HG02981 (cell line): ENCODE results near the gene MACROD2.
"Not testable (repeated sequence)": the region's sequence is repeated elsewhere in the genome, so short reads cannot be mapped to it uniquely, and the experiment has no call there.

Source experiments
- ATAC-seq: cut with Tn5 transposase; IDR thresholded peaks from one replicate; pipeline ENCODE4 v1.9.1; 2021; ENCODE audit warnings: mild to moderate bottlenecking, moderate library complexity; ENCODE audit not compliant: unreplicated experiment

MACROD2 gene

DNA sequence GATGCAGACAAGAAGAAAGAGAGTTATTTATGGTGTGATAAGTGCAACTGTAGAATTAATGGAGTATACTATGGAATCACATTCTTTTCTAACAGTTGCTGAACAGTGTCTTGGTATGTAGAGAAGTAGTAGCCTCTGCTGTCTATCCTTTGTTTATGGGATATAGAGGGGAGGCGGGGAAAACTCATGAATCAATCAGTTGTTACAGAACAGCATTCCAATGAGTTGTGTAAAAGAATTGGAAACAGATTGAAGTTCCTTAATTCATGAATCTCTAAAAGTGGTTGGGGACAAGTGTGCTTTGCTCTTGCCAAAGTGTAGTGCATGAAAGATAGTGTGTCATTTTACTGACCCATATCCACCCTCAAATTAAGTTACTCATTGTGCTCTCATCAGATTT lies 264.4 kb downstream of the MACROD2 start:
- no peak for ATAC-seq

DNA sequence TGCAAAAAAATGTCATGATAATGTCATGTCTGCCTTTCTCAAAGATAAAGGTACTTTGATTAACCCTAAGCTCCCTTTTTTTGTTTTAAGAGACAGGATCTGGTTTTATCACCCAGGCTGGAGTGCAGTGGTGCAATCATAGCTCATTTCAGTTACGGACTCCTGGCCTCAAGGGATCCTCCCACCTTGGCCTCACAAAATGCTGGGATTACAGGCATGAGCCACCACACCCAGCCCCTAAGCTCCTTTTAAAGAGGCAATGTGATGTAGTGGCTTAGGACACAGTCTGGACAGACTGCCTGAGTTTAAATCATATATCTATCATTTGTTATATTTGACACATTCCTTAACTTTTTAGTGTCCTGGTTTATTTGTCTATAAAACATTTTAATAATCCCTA lies 265.1 kb downstream of the MACROD2 start:
- no peak for ATAC-seq

DNA sequence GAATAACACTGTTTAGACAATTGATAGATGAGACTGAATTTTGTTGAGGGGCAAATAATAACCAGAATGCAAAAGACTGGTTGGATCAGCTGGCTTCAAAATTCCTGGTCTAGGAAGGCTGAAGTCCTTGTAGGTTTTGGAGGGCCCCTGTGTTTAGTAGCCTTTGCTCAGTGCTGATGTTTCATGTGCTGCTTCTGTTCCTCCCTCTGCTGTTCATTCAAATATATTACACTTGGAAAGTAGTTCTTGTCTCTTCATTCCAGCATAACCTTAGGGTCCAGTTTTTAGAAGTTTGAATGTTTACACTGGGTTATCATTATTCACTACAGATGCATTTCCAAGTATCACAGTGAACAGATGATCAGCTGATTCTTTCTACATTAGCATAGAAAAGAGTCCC lies 269.6 kb downstream of the MACROD2 start:
- no peak for ATAC-seq

DNA sequence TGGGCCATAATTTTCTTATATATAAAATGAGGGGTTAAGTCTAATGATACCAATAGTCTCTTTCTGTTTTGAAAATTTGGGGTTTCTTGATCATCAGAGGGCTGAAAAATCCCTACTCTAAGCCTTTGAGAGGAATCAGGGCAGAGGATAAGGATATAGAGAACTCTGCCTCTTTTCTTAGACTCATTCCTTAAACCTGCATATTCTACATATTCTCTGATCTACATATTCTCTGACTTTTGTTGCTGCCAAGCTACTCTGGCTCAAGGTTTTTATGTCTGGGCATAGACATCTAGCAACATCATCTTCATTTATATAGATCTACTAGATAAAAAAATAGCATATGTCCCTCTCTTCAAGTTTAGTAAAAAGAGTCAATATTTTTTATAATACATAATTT lies 270.9 kb downstream of the MACROD2 start:
- ATAC-seq: no peak

DNA sequence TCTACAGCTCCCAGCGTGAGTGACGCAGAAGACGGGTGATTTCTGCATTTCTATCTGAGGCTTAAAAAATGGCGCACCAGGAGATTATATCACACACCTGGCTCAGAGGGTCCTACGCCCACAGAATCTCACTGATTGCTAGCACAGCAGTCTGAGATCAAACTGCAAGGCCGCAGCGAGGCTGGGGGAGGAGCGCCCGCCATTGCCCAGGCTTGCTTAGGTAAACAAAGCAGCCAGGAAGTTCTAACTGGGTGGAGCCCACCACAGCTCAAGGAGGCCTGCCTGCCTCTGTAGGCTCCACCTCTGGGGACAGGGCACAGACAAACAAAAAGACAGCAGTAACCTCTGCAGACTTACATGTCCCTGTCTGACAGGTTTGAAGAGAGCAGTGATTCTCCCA lies 275.4 kb downstream of the MACROD2 start:
- ATAC-seq: not testable (repeated sequence)

DNA sequence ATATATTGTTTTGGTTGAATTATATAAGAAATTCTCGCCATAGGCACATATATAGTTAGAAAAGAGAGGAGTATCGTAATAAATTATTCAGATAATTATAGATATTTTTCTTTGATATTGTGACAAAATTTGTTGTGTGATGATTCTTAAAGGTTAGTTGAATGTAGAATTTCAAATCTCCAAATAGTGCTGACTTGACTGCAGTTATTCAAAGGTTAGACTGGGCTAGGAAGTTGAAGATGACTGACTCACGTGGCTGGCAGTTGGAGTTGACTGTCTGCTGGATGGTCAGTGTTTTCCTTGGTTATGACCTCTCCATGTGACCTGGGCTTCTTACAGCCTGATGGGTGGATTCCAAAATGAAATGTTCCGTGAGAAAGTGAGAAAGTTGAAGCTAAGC lies 286.8 kb downstream of the MACROD2 start:
- no peak for ATAC-seq

DNA sequence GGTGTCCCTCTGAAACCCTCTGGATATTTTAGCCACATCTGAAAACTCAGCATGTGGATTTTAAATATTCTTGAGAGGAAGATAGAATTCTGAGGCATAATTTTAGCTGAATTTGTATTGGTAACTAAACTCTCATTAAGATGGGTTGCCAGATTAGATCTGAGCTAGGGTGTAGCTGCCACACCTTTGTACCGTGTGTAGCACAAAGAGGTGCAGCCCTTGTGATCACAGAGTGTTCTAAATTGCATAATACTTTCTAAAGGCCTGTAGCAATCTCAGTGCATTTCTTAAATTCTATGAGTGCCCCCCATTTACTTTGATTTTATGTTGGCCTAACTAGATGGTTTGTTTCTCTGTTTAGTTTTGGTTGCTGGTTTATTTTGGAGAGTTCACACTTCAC lies 289.1 kb downstream of the MACROD2 start:
- ATAC-seq: no peak

DNA sequence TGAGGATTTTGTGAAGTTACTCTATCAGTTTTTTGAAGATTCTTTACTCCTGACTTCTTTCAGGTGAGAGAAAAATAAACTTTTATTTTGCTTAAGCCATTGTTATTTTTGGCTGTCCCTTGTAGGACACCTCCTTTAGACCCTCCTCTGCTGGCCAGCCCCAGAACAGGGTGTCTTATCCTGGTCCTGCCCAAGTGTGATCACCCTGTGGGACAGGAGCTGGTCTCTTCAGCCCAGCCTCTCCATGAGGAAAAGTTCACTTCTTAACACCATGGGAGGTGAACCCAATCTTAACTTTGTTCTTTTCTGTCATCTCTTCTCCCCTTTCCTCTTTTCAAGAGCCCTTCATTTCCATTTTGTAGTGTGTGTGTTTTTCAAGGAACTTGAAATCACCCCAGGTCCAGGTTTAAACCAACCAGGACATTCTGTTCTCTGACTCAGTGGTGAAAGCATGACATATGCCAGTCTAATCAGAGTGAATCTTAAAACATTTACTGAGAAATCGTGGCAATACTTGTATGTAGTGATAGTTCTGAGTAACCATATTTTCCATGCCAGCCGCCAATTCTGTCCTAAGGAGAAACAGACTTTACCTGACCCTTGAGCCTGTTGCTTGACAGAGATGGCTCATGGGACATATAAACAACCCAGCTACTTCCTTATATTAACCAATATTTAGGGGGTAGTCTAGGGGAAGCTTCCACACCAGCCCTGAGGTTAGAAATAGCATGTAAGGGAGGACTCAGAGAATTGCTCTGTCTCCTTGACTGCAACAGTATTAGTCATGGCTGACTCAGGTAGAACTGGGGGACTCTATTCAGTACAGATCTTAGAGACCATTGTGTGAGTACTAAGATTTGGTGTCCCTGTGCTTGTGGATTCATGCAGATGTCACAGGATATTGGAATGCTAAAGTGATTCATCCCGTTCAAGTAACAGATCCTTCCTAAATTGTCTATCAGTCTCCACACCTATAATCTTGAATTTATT lies 293.3 kb downstream of the MACROD2 start:
- no peak for ATAC-seq

DNA sequence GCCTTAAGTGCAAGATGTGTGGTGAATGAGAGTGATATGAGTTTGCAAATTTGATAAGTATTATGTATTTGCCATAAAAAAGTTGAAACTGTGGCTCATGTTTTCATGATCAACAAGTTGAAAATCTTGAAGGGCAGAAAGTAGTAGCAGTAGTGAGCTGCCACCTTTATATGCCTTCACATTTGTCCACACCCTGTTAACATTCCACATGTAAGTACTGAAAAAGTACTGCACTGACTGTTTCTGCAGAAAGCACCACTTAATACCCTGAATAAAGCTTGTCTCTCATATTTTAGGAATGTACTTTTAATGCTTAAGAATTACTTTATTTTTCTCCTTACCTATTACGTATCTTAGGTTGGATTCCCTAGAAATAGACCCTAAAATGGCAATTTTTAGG lies 296.2 kb downstream of the MACROD2 start:
- ATAC-seq: no peak

DNA sequence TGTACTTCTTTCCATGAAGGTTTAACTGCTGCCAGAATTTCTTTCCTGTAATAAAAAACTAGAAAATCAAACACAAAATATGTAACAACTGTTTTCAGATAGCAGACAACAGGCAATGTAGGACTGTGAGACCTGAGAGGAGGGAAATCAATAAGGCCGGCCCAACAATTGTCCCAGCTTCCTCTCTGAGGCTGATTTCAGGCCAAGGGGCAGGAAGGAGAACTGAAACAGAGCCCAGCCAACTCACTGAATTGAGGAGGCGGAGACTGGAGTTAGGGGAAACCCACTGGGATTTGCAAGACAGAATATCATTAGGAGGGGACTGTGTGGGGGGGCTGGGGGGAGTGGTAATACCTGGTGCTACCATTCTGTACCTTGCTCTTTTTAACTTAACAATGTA lies 299.9 kb downstream of the MACROD2 start:
- peak; percentile 56 for ATAC-seq

DNA sequence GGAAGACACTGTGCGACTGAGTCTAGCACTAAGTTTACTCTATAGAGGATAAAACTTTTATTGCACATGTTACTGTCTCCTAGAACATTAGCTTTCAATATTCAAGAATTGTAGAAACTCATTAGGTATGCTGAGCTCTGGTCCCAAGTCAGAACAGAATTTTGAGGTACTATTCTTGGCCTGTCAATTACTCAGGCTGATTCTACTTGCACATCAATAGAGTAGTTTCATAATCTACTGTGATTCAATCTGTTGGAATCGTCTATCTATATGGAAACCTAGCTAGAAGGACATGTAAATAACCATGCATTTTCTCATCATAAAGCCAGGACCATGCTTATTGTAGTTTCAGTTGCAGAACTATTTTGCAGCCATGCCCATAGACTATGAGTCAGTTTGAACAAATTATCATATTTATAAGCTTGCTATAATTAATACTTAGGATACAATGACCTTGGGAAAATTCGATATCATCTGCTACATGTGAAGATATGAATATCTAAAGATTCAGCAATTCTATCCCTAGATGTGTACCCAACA lies 300.5 kb downstream of the MACROD2 start:
- ATAC-seq: no peak

DNA sequence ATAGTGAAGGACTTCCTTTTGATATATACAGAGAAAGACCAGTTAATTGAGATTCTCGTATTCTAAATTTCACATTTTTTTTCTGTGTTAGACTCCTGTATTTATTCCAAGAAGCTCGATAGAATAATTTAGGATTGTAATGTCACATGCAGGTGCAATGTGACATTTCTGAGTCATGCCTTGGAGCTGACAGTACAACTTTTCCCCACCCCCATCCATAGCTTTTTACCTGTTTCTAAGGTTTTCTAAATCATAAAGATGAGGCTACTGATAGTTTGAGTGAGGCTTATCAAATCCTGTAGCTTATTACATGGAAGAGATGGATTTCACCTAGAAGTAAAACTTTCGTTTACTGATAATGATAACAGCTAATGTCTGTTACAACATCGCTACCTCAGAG lies 304.5 kb downstream of the MACROD2 start:
- no peak for ATAC-seq

DNA sequence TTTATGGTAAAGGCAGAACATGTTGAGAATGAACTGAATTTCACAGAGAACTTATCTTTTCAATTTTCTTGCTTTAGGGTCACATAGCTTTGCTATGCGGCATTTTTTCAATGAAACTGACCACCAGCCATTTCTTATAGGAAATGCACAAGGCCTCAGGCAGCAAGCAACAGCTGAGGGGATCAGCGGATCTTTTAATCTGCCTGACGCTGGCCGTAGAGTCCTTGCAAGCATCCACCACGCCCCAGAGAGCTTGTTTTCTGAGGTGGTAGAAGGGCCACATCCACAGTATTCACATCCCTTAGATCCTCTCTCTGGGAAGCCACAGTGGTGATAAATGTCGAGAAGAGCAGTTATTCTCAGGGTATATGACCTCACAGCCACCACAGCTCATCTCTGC lies 307.8 kb downstream of the MACROD2 start:
- no peak for ATAC-seq

DNA sequence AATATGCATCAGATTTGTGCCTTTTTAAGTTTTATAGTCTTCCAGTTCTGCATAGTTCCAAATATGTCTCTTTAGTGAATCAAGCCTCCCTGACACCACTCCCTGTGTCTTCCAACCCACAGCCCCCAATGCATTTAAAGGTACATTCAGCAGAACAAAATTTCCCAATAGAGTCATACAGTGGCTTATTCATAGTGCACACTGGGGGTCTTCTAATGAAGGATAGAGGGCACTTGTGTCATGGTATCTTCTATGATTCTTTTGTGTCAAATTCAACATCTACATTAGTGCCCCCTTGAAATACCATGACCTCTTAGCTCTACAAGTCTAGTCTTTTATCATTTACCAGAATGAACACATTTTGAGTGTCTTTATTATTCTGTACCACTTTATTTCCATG lies 308.3 kb downstream of the MACROD2 start:
- no peak for ATAC-seq

DNA sequence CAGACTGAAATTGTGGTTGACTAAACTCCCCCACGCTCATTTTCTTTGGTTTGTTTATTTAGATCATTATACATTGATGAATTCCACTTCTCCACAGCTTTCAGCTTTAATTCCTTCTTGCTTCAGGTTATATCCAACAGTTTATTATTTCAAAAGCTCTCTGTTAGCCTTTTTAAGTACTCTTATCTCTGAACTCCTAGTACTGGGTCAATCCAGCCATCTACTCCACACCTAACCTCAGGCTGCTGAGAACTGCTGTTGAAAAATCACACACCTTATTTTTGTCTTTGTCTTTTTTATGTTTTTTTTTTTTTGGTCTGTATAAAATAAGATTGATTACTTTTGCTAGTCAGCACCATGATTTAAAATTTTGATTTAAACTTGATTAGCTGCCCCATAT lies 309.2 kb downstream of the MACROD2 start:
- no peak for ATAC-seq

DNA sequence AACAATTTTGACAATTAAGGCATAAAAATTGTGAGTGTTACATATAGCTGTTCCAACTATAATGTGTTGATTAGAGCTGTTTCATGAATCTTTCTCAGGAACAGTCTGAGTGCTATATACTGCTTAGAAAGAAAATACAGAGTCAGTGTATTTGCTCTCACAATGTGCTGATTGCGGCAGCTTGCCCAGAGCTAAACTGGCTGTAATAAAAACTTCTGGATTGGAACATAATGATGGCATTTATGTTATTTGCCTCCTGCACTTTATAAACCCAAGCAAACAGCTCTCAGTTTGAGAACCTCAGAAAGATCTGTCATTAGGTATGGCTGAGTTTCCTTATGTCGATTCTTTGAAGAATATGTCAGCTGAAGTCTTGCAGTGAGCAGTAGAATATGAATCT lies 312.6 kb downstream of the MACROD2 start:
- no peak for ATAC-seq

DNA sequence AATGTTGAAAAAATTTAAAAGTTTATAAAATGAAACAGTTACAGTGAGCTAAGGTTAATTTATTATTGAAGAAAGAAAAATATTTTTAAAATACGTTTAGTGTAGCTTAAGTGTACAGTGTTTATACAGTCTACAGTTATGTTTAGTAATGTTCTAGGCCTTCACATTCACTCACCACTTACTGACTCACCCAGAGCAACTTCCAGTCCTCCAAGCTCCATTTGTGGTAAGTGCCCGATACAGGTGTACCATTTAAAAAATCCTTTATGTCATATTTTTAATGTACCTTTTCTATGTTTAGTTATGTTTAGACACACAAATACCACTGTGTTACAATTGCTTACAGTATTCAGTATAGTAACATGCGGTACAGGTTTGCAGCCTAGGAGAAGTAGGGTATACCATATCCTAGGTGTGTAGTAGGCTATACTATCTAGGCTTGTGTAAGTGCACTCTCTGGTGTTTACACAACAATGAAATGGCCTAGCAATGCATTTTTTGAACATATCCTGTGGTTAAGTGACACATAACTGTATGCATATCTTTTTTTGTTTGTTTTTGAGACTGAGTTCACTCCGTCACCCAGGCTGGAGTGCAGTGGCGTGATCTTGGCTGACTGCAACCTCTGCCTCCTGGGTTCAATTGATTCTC lies 315.8 kb downstream of the MACROD2 start:
- ATAC-seq: no peak

DNA sequence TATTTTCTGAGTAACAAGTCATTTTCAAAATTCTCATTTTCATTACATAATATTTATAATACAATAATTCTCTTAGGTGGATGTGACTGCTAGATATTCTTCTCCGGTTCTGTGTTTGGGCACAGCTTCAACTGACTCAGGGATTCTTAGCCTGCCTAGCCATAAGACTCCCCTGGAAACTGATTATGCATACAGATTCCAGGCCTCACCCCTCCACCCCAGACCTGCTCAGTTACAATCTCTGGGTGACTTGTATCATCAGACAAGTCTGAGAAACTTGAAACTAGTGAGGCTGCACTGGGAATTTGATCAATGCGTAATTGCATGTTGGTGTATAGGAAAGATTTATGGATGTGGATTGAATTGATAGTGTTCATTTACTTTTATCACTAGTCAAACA lies 316.7 kb downstream of the MACROD2 start:
- no peak for ATAC-seq

DNA sequence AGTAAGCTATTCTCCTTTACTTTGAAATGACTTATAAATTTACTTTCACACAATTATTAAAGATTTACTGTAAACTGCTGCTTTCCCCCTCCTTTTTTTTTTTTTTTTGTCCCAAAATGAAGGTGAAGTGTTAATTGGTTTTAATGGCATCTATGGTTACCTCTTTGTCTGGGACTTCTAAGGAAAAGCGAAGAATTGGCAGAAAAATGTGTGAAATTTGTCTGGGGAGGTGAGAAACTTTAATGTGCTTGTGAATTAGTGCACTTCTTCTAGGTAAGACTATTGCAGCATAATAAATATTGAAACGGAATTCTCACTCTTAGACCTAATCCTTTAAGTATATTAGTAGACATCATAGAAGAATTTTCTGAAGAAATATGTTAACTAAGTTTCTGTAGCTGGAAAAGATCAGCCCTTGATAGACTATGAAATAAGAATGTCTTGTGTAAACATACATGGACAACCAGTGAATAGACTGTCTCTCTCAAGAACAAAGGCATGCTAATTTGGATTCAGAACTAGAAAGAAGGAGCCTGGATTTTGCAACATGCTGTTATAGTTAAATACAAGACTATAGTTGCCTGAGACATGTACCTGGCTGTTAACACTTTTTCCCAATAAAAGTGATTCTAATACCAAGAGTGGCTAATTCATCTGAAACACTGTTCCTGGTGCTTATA lies 318.2 kb downstream of the MACROD2 start:
- no peak for ATAC-seq

DNA sequence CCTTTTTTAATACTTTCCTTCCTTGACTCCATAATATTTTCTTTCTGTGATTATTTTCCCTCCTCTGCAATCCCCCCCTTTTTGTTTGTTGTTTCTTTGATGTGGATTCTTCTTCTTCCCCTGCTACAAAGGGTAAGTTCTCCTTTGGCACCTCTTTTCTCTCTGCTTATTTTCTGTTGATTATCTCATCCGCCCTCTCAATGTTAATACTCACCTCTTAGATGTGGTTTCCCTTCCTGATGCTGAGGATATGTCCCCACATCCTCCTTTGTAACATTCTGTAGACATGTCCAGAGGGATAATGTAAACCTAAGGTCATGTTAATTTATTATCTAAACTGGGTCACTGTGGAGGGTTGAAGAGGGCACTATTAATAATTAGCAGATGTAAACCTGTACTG lies 324.4 kb downstream of the MACROD2 start:
- no peak for ATAC-seq

DNA sequence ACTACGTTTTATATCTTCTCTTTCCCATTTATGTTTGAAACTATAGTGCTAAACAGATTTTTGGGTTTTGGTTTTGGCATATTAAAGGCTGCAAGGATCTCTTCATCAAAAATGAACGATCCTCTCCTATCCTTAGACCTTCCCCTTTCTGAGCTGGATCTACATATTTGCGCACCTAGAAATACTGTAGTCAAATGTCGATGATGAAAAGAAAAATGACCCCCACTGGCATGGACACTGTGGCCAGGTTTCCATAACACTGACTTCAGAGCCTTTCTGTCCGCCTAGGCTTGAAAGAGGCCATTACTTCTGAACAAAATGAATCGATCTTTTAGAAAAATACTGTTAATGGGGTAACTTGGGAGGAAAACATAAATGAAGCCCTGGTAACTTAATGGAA lies 336.3 kb downstream of the MACROD2 start:
- ATAC-seq: no peak
